AG09309 (cell line): ENCODE results near the gene RCOR1.

Experiments
- DNase-seq: peaks from one replicate; pipeline ENCODE4 v3.0.0-alpha.2; 2010; ENCODE audit warnings: low read depth
- H3K4me3 ChIP-seq: 2 replicates; pipeline ENCODE4 v1.5.1; 2011; ENCODE audit warnings: mild to moderate bottlenecking, low read depth, low read length, moderate library complexity; ENCODE audit not compliant: control insufficient read depth
- CTCF ChIP-seq: IDR thresholded peaks from 2 replicates; pipeline ENCODE4 v1.5.1; 2011; ENCODE audit warnings: mild to moderate bottlenecking, low read depth, low read length, inconsistent platforms; ENCODE audit not compliant: insufficient read depth, control insufficient read depth; ENCODE audit errors: missing control alignments

The RCOR1 gene

GRCh38 chr14:102646615-102647014 is 54.2 kb downstream of the RCOR1 start:
- H3K4me3 ChIP-seq = no peak overlapping the region
- TF ChIP-seq CTCF = no peak
- no peak for DNase-seq

GRCh38 chr14:102652194-102652593 is 59.7 kb downstream of the RCOR1 start:
- no peak overlapping the region for H3K4me3 ChIP-seq
- no peak for TF ChIP-seq CTCF
- no peak for DNase-seq

GRCh38 chr14:102654298-102654697 is 61.8 kb downstream of the RCOR1 start:
- TF ChIP-seq CTCF = no peak
- no peak for DNase-seq
- no peak overlapping the region for H3K4me3 ChIP-seq

GRCh38 chr14:102655137-102655536 is 62.7 kb downstream of the RCOR1 start:
- H3K4me3 ChIP-seq = no peak overlapping the region
- no peak for DNase-seq

GRCh38 chr14:102659797-102660196 is 67.3 kb downstream of the RCOR1 start:
- no peak for TF ChIP-seq CTCF
- no peak overlapping the region for H3K4me3 ChIP-seq
- DNase-seq = no peak

More at GRCh38 chr14:102655137-102655536, 62.7 kb downstream of the RCOR1 start:
- TF ChIP-seq CTCF = no peak

- H3K4me3 ChIP-seq = no peak overlapping the region
- TF ChIP-seq CTCF = no peak
- no peak for DNase-seq
These were observed 69.2 kb downstream of the RCOR1 start for GRCh38 chr14:102661614-102662013.
